Suppressor macrophage (primary cell): ENCODE measurements around the gene MAPK11.

Source experiments
- DNase-seq, 4 experiments: peaks; one replicate each; pipeline ENCODE4 v3.0.0-alpha.2; 2020 to 2022

MAPK11 gene

GRCh38 chr22:50307890-50308596, 37.9 kb upstream of the MAPK11 start:
- peak; percentile 21 to 69 (median 52) for DNase-seq

GRCh38 chr22:50306753-50307749, 36.9 kb upstream of the MAPK11 start, which contains the start of gene PLXNB2:
Gene PLXNB2, minus strand, starts transcription at chr22:50307646. Its CDS starts 17,062 bp downstream, at chr22:50290584.
- DNase-seq = peak; percentile 75 to 92 (median 84)

- peak; percentile 93 to 97 (median 96) for DNase-seq
These were observed 35.9 kb upstream of the MAPK11 start for GRCh38 chr22:50305923-50306566.

- DNase-seq = no peak
These were observed 35.3 kb upstream of the MAPK11 start for GRCh38 chr22:50305393-50305922.

- peak; percentile 72 to 92 (median 86) for DNase-seq
These were observed 34.6 kb upstream of the MAPK11 start for GRCh38 chr22:50304528-50305392.

- peak; percentile 73 to 88 (median 82) for DNase-seq
These were observed 33.8 kb upstream of the MAPK11 start for GRCh38 chr22:50303848-50304527.

- no peak for DNase-seq
These were observed 33.3 kb upstream of the MAPK11 start for GRCh38 chr22:50303515-50303847.

- DNase-seq = no peak
These were observed 32.4 kb upstream of the MAPK11 start for GRCh38 chr22:50302564-50302963.

GRCh38 chr22:50302041-50302541, 31.9 kb upstream of the MAPK11 start:
- peak; percentile 29 to 70 (median 59) for DNase-seq

- no peak for DNase-seq
These were observed 31.4 kb upstream of the MAPK11 start for GRCh38 chr22:50301581-50301991.

GRCh38 chr22:50300620-50301257, 30.6 kb upstream of the MAPK11 start:
- no peak for DNase-seq

GRCh38 chr22:50299785-50300619, 29.8 kb upstream of the MAPK11 start:
- peak in 1 of 4 experiments; percentile 36 for DNase-seq

- DNase-seq = peak in 3 of 4 experiments; percentile 29 to 52 (median 36)
These were observed 29.0 kb upstream of the MAPK11 start for GRCh38 chr22:50298937-50299784.

- no peak for DNase-seq
These were observed 28.1 kb upstream of the MAPK11 start for GRCh38 chr22:50298266-50298637.

GRCh38 chr22:50297510-50298265, 27.5 kb upstream of the MAPK11 start:
- no peak for DNase-seq

GRCh38 chr22:50296658-50297490, 26.7 kb upstream of the MAPK11 start:
- peak in 1 of 4 experiments; percentile 24 for DNase-seq

GRCh38 chr22:50294319-50294656, 24.1 kb upstream of the MAPK11 start:
- no peak for DNase-seq
